H9 (cell line): ENCODE measurements around the gene PPP3CA. TPM values are rescaled to one million over a fixed set of nuclear protein-coding genes. Genes with fewer than 3 reads are reported as not detected.

Source experiments
- DNase-seq: peaks from one replicate; pipeline ENCODE4 v3.0.0-alpha.2; 2017
- H2AFZ ChIP-seq: one replicate; pipeline ENCODE4 v1.6.1; 2013; ENCODE audit warnings: mild to moderate bottlenecking, low read length, control low read depth, moderate library complexity
- H2AK5ac ChIP-seq: 2 replicates; pipeline ENCODE4 v1.6.1; 2013; ENCODE audit warnings: low read length, control low read depth, mixed read lengths; ENCODE audit not compliant: insufficient read length
- H2BK120ac ChIP-seq: one replicate; pipeline ENCODE4 v1.6.1; 2013; ENCODE audit warnings: low read depth, mild to moderate bottlenecking, low read length, control low read depth, inconsistent platforms; ENCODE audit not compliant: poor library complexity, severe bottlenecking
- H2BK12ac ChIP-seq: 2 replicates; pipeline ENCODE4 v1.6.1; 2013; ENCODE audit warnings: low read length, control low read depth, mixed read lengths, low read depth; ENCODE audit not compliant: insufficient read length
- H2BK15ac ChIP-seq: 2 replicates; pipeline ENCODE4 v1.6.1; 2013; ENCODE audit warnings: low read depth, low read length, control low read depth
- H2BK20ac ChIP-seq: one replicate; pipeline ENCODE4 v1.6.1; 2013; ENCODE audit warnings: low read depth, mild to moderate bottlenecking, low read length, control low read depth, inconsistent platforms; ENCODE audit not compliant: poor library complexity, severe bottlenecking
- H2BK5ac ChIP-seq: 2 replicates; pipeline ENCODE4 v1.6.1; 2013; ENCODE audit warnings: low read length, control low read depth, mixed read lengths; ENCODE audit not compliant: insufficient read length
- H3K14ac ChIP-seq: 2 replicates; pipeline ENCODE4 v1.6.1; 2013; ENCODE audit warnings: low read length, control low read depth; ENCODE audit not compliant: insufficient read depth
- H3K18ac ChIP-seq: 2 replicates; pipeline ENCODE4 v1.6.1; 2013; ENCODE audit warnings: low read depth, mild to moderate bottlenecking, mixed read lengths, low read length, control low read depth; ENCODE audit not compliant: insufficient read length
- H3K23ac ChIP-seq: 2 replicates; pipeline ENCODE4 v1.6.1; 2013; ENCODE audit warnings: low read length, control low read depth, mixed read lengths, low read depth; ENCODE audit not compliant: insufficient read length
- H3K23me2 ChIP-seq: 2 replicates; pipeline ENCODE4 v1.6.1; 2013; ENCODE audit warnings: low read depth, mild to moderate bottlenecking, mixed read lengths, low read length, control low read depth; ENCODE audit not compliant: insufficient read length, poor library complexity, severe bottlenecking
- H3K27ac ChIP-seq: 2 replicates; pipeline ENCODE4 v1.5.1; 2013; ENCODE audit warnings: low read length, control low read depth, mixed read lengths, low read depth; ENCODE audit not compliant: insufficient read length
- H3K27me3 ChIP-seq: 2 replicates; pipeline ENCODE4 v1.6.1; 2013; ENCODE audit warnings: low read length, control low read depth, inconsistent platforms; ENCODE audit not compliant: insufficient read depth
- H3K4ac ChIP-seq: 2 replicates; pipeline ENCODE4 v1.6.1; 2013; ENCODE audit warnings: low read depth, mild to moderate bottlenecking, control low read depth, inconsistent platforms, low read length, moderate library complexity
- H3K4me1 ChIP-seq: 2 replicates; pipeline ENCODE4 v1.6.1; 2013; ENCODE audit warnings: low read length, control low read depth, inconsistent platforms; ENCODE audit not compliant: insufficient read depth
- H3K4me2 ChIP-seq: 2 replicates; pipeline ENCODE4 v1.6.1; 2013; ENCODE audit warnings: low read length, control low read depth, mixed read lengths; ENCODE audit not compliant: insufficient read length, insufficient read depth
- H3K56ac ChIP-seq: 2 replicates; pipeline ENCODE4 v1.6.1; 2013; ENCODE audit warnings: low read depth, mild to moderate bottlenecking, mixed read lengths, low read length, control low read depth; ENCODE audit not compliant: insufficient read length
- H3K79me1 ChIP-seq: 2 replicates; pipeline ENCODE4 v1.6.1; 2013; ENCODE audit warnings: low read depth, mild to moderate bottlenecking, moderate library complexity, low read length, control low read depth, inconsistent platforms; ENCODE audit not compliant: insufficient read depth, poor library complexity, severe bottlenecking
- H3K79me2 ChIP-seq: 2 replicates; pipeline ENCODE4 v1.6.1; 2013; ENCODE audit warnings: low read length, control low read depth, inconsistent platforms; ENCODE audit not compliant: insufficient read depth
- H3K9ac ChIP-seq: 2 replicates; pipeline ENCODE4 v1.6.1; 2013; ENCODE audit warnings: low read length, control low read depth, mixed read lengths; ENCODE audit not compliant: insufficient read length; ENCODE audit errors: extremely low read depth
- H3K9me3 ChIP-seq: one replicate; pipeline ENCODE4 v1.6.1; 2013; ENCODE audit warnings: low read depth, low read length, inconsistent platforms; ENCODE audit not compliant: control insufficient read depth
- H3T11ph ChIP-seq: one replicate; pipeline ENCODE4 v1.6.1; 2013; ENCODE audit warnings: mild to moderate bottlenecking, low read length, control low read depth, inconsistent platforms
- H4K20me1 ChIP-seq: one replicate; pipeline ENCODE4 v1.6.1; 2013; ENCODE audit not compliant: control insufficient read depth, insufficient read length, insufficient read depth
- H4K5ac ChIP-seq: 2 replicates; pipeline ENCODE4 v1.6.1; 2013; ENCODE audit warnings: low read depth, mild to moderate bottlenecking, mixed read lengths, low read length, control low read depth; ENCODE audit not compliant: insufficient read length
- H4K8ac ChIP-seq: replicated peaks from 2 replicates; pipeline ENCODE4 v1.6.1; 2013; ENCODE audit warnings: low read length, control low read depth, mixed read lengths, low read depth; ENCODE audit not compliant: insufficient read length
- H4K91ac ChIP-seq: 2 replicates; pipeline ENCODE4 v1.6.1; 2013; ENCODE audit warnings: low read depth, mild to moderate bottlenecking, moderate library complexity, mixed read lengths, low read length, control low read depth; ENCODE audit not compliant: insufficient read length
- H3K27ac Mint-ChIP-seq, 3 experiments: 2 replicates in 2 of 3; 3 replicates in 1 of 3; pipeline ENCODE4 v1.8.0; 2020 to 2021; ENCODE audit warnings: mixed read lengths in 3 of 3, mild to moderate bottlenecking in 1 of 3, moderate library complexity in 1 of 3
- H3K27me3 Mint-ChIP-seq: 2 replicates; pipeline ENCODE4 v1.8.0; 2021; ENCODE audit warnings: low read depth, mild to moderate bottlenecking, moderate library complexity, mixed read lengths
- H3K36me3 Mint-ChIP-seq, 3 experiments: 2 replicates in 2 of 3; 3 replicates in 1 of 3; pipeline ENCODE4 v1.8.0; 2020 to 2021; ENCODE audit warnings: low read depth in 3 of 3, mixed read lengths in 3 of 3; ENCODE audit not compliant: insufficient read depth in 1 of 3
- H3K4me1 Mint-ChIP-seq, 2 experiments: 2 replicates each; pipeline ENCODE4 v1.8.0; 2020; ENCODE audit warnings: mixed read lengths in 2 of 2
- H3K4me3 Mint-ChIP-seq, 2 experiments: 2 replicates in 1 of 2; 3 replicates in 1 of 2; pipeline ENCODE4 v1.8.0; 2020 to 2021; ENCODE audit warnings: mild to moderate bottlenecking in 2 of 2, mixed read lengths in 2 of 2, moderate library complexity in 1 of 2
- H3K9me3 Mint-ChIP-seq, 2 experiments: 2 replicates in 1 of 2; 3 replicates in 1 of 2; pipeline ENCODE4 v1.8.0; 2020; ENCODE audit warnings: mild to moderate bottlenecking in 2 of 2, mixed read lengths in 2 of 2, moderate library complexity in 1 of 2
- WGBS: extraction: QIAGEN DNeasy Blood & Tissue Kit; methylation state at CpG from one replicate; pipeline ENCODE4 v1.1.7; 2013; ENCODE audit warnings: missing lambda C conversion rate, low lambda C conversion rate, mixed read lengths; ENCODE audit not compliant: insufficient read length; ENCODE audit errors: extremely low coverage; 5-methylcytosine and 5-hydroxymethylcytosine counted together
- total RNA-seq: library from RNA; stranded (reverse); gene quantifications from 2 replicates; pipeline ENCODE4 v1.2.1, GENCODE V29; 2021
- TF ChIP-seq, protein P1 (sequence below): fragments of 200-600 bp; sonication (generic); conservative IDR thresholded peaks from 3 replicates; pipeline ENCODE4 v1.8.0; 2021; ENCODE audit warnings: antibody characterized with exemption, mild to moderate bottlenecking

Gene PPP3CA
- total RNA-seq, 1 experiment from 2014 or later = 16.8 TPM

DNA sequence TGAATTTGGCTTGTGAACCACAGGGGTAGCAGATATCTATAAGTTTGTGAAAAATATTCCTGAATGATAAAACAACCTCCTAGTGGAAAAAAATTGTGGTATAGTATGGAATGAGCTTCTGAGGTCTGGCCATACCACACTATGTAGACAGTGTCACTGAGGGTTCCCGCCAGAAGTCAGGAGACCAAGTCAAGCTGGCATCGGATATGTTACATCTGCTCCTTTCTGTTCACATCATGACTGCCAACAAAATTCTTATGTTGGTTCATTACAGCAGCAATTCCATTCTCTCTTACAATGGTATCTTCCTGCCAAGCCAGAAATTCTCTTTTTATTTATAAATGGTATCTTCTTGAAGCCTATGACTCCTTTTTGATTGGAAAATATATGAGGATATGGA, 273.0 kb downstream of the PPP3CA start:
- Histone ChIP-seq H3K4ac (no peak overlapping the region), H4K8ac (no peak overlapping the region), H3K18ac (no peak overlapping the region), H2BK15ac (no peak overlapping the region), H3K4me2 (no peak overlapping the region), H2BK120ac (no peak overlapping the region), H3K4me1 (no peaks in the 10 kb centered on the region), H3K23me2 (no peaks in the 10 kb centered on the region), H3K9me3 (no peaks in the 10 kb centered on the region), H2BK5ac (no peak overlapping the region), H3T11ph (no peak overlapping the region), H3K27me3 (no peaks in the 10 kb centered on the region), H3K14ac (no peak overlapping the region), H4K91ac (no peak overlapping the region), H3K79me2 (no peaks in the 10 kb centered on the region), H3K79me1 (no peaks in the 10 kb centered on the region), H2AK5ac (no peak overlapping the region), H3K27ac (no peak overlapping the region), H3K9ac (no peak overlapping the region), H2BK20ac (no peak overlapping the region), H2BK12ac (no peak overlapping the region), H4K5ac (no peak overlapping the region), H3K56ac (no peak overlapping the region), H3K23ac (no peak overlapping the region), H4K20me1 (no peaks in the 10 kb centered on the region), H2AFZ (no peak overlapping the region)
- TF ChIP-seq, protein P1, sequence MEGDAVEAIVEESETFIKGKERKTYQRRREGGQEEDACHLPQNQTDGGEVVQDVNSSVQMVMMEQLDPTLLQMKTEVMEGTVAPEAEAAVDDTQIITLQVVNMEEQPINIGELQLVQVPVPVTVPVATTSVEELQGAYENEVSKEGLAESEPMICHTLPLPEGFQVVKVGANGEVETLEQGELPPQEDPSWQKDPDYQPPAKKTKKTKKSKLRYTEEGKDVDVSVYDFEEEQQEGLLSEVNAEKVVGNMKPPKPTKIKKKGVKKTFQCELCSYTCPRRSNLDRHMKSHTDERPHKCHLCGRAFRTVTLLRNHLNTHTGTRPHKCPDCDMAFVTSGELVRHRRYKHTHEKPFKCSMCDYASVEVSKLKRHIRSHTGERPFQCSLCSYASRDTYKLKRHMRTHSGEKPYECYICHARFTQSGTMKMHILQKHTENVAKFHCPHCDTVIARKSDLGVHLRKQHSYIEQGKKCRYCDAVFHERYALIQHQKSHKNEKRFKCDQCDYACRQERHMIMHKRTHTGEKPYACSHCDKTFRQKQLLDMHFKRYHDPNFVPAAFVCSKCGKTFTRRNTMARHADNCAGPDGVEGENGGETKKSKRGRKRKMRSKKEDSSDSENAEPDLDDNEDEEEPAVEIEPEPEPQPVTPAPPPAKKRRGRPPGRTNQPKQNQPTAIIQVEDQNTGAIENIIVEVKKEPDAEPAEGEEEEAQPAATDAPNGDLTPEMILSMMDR = no peak
- DNase-seq = no peak
- Mint-ChIP-seq H3K27ac (no peak overlapping the region), H3K4me1 (peaks cover 11 to 15% of the 10 kb centered on the region in 2 experiments), H3K4me3 (no peak overlapping the region), H3K9me3 (no peaks in the 10 kb centered on the region), H3K27me3 (no peaks in the 10 kb centered on the region), H3K36me3 (peaks cover 0 to 2% (median 0%) of the 10 kb centered on the region in 3 experiments; a peak in 1 of 7 replicates)
- WGBS = no CpG with 5 or more reads among the region's 2 CpGs
